ENCODE results near the gene ARHGAP9.
"Not testable (repeated sequence)": the region's sequence is repeated elsewhere in the genome, so short reads cannot be mapped to it uniquely, and the experiment has no call there.

ARHGAP9 gene

DNA sequence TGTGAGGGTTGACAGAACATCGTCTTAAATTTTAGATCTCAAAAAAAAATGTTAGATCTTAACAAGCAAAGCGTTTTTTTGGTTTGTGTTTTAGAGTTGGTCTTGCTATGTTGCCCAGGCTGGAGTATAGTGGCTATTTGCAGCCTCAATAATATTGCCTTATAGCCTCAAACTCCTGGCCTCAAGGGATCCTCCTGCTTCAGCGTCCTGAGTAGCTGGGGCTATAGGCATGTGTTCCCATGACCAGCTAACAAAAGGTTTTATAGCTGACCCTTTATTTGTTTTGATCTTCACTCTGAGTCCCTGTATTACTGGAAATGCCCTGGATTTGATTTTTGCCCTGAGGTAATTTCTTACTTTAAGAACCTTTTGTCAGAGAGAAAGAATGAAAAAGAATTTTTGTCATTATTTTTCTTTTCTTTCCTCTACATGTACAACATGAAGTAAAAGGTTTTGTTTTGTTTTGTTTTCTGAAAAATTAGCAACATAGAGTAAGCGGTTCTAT lies 39.9 kb downstream of the ARHGAP9 start:
- H3K9me3 Mint-ChIP-seq = peaks cover 5% of the 10 kb centered on the region
- H3K4me3 Mint-ChIP-seq = no peak overlapping the region
- DNase-seq (ENCODE audit: low spot score in 2 of 2) = no peak
- H3K27ac Mint-ChIP-seq (ENCODE audit: low read depth) = no peak overlapping the region
- H3K36me3 Mint-ChIP-seq (ENCODE audit: insufficient read depth) = no peaks in the 10 kb centered on the region
- no peak for ATAC-seq (replicated peaks; ENCODE audit: extremely low read depth, poor library complexity, severe bottlenecking)
- H3K27me3 Mint-ChIP-seq = peaks cover 16% of the 10 kb centered on the region
- peaks cover 7% of the 10 kb centered on the region for H3K4me1 Mint-ChIP-seq

DNA sequence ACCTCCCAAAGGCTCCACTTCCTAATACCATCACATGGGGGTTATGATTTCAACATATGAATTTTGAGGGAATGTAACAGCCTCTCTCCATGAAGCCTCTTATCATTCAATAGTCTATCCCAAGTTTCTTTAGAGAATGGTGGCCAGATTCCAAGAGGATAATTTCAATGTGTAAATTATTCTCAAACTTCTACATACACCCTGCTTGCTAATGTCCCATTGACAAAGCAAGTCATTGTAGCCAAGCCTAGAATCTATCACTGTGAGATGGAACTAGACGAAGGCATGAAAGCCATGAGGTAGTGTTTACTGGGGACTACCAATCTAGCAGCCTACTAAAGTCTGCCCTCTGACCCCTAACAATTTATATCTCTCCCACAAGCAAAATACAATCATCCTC lies 41.3 kb downstream of the ARHGAP9 start:
- DNase-seq (ENCODE audit: low spot score in 2 of 2) (no peak), ATAC-seq (replicated peaks; ENCODE audit: extremely low read depth, poor library complexity, severe bottlenecking) (no peak)
- no peak overlapping the region for H3K4me3 Mint-ChIP-seq
- H3K4me1 Mint-ChIP-seq = peaks cover 7% of the 10 kb centered on the region
- no peaks in the 10 kb centered on the region for H3K36me3 Mint-ChIP-seq (ENCODE audit: insufficient read depth)
- no peak overlapping the region for H3K27ac Mint-ChIP-seq (ENCODE audit: low read depth)
- H3K27me3 Mint-ChIP-seq = peaks cover 16% of the 10 kb centered on the region
- peaks cover 5% of the 10 kb centered on the region for H3K9me3 Mint-ChIP-seq

- no peak for ATAC-seq (replicated peaks; ENCODE audit: extremely low read depth, poor library complexity, severe bottlenecking)
- H3K9me3 Mint-ChIP-seq = no peaks in the 10 kb centered on the region
- H3K4me3 Mint-ChIP-seq = peak overlapping the region; percentile 12
- peak overlapping the region; percentile 79 for H3K27ac Mint-ChIP-seq (ENCODE audit: low read depth)
- peaks cover under 1% of the 10 kb centered on the region for H3K27me3 Mint-ChIP-seq
- peaks cover 18% of the 10 kb centered on the region for H3K4me1 Mint-ChIP-seq
- DNase-seq (ENCODE audit: low spot score in 2 of 2) = no peak
- peaks cover 7% of the 10 kb centered on the region for H3K36me3 Mint-ChIP-seq (ENCODE audit: insufficient read depth)
These were observed 44.4 kb downstream of the ARHGAP9 start for GRCh38 chr12:57435293-57435692.

DNA sequence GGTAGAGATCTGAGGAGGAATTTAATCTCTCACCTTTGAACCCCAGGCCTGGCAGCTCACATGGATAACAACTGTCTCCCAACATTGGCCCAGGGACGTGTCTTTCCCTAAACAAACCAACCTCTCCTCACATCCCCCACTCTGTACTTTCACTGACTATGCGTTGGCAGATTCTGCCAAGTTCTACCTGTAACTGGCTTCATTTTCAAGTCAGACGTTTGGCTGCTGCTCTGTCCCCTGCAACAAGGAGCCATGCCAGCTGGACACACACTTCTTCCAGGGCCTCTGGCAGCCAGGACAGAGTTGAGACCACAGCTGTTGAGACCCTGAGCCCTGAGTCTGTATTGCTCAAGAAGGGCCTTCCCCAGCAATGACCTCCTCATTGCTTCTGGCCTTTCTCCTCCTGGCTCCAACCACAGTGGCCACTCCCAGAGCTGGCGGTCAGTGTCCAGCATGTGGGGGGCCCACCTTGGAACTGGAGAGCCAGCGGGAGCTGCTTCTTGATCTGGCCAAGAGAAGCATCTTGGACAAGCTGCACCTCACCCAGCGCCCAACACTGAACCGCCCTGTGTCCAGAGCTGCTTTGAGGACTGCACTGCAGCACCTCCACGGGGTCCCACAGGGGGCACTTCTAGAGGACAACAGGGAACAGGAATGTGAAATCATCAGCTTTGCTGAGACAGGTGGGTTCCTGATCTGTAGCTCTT lies 45.0 kb downstream of the ARHGAP9 start, which contains the start of gene INHBC:
TSS of gene INHBC (plus strand) at position 268 of the 707 bp plus-strand sequence. CDS start at position 371, 103 bp downstream.
- DNase-seq (ENCODE audit: low spot score in 2 of 2) (no peak), ATAC-seq (replicated peaks; ENCODE audit: extremely low read depth, poor library complexity, severe bottlenecking) (no peak)
- Mint-ChIP-seq H3K4me1 (peaks cover 24% of the 10 kb centered on the region), H3K27me3 (no peaks in the 10 kb centered on the region), H3K9me3 (no peaks in the 10 kb centered on the region), H3K27ac (ENCODE audit: low read depth) (peak within 1 kb of the TSS; percentile 79), H3K4me3 (peak within 1 kb of the TSS; percentile 12), H3K36me3 (ENCODE audit: insufficient read depth) (peaks cover 10% of the 10 kb centered on the region)

DNA sequence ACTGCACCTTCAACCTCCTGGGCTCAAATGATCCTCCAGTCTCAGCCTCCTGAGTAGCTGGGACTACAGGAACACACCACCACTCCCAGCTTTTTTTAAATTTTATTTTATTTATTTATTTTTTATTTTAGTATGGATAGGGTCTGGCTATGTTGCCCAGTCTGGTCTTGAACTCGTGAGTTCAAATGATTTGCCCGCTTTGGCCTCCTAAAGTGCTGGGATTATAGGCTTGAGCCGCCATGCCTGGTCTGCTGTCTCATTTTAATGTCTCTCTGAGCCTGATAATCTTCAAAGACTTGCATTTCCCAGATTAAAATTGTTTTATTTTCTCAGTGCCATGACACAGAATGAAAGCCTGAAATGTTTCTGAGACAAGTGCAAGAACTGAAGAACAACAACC lies 46.3 kb downstream of the ARHGAP9 start:
- no peak overlapping the region for H3K4me3 Mint-ChIP-seq
- peaks cover 17% of the 10 kb centered on the region for H3K36me3 Mint-ChIP-seq (ENCODE audit: insufficient read depth)
- no peaks in the 10 kb centered on the region for H3K9me3 Mint-ChIP-seq
- H3K27me3 Mint-ChIP-seq = no peaks in the 10 kb centered on the region
- DNase-seq (ENCODE audit: low spot score in 2 of 2) (no peak), ATAC-seq (replicated peaks; ENCODE audit: extremely low read depth, poor library complexity, severe bottlenecking) (no peak)
- peaks cover 31% of the 10 kb centered on the region for H3K4me1 Mint-ChIP-seq
- H3K27ac Mint-ChIP-seq (ENCODE audit: low read depth) = no peak overlapping the region

GRCh38 chr12:57431654-57432188 lies 47.9 kb downstream of the ARHGAP9 start:
- ATAC-seq (replicated peaks; ENCODE audit: extremely low read depth, poor library complexity, severe bottlenecking) = no peak
- Mint-ChIP-seq H3K4me1 (peaks cover 42% of the 10 kb centered on the region), H3K4me3 (peak overlapping the region; percentile 88), H3K27me3 (no peaks in the 10 kb centered on the region), H3K27ac (ENCODE audit: low read depth) (peak overlapping the region; percentile 100), H3K36me3 (ENCODE audit: insufficient read depth) (peaks cover 19% of the 10 kb centered on the region), H3K9me3 (no peaks in the 10 kb centered on the region)
- no peak for DNase-seq (ENCODE audit: low spot score in 2 of 2)

DNA sequence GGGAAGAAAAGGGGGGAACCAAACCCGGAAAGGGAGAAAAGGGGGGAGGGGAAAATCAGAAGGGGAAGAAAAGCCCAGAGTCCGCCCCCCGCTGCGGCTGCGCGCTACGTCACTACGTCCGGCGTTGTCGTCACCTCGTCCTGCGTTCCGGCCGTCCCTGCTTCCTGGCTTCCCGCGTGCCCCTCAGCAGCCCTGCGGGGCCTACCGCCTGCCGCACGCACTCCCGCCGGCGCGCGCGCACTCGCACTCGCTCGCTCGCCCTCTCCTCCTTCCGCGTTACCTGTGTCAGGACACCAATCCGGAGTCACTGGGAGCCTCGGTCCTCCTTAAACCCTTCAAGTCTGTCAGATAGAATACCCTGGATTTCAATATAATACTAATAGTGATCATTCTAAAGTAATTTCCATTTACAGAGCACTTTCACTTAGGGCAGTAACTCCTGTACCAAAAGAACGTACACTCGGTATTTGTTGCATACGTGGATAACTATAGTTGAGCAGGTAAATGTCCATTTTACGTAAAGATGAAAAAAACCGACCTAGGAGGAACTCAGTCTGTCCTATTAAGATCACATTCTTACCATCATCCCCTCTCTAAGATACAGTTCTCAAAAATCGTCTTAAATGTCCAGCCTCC lies 48.6 kb downstream of the ARHGAP9 start, which contains the start of gene R3HDM2:
TSS of gene R3HDM2 (minus strand) at position 113 of the 636 bp plus-strand sequence. CDS start 120,615 bp downstream, outside the sequence.
- peak within 1 kb of the TSS; percentile 100 for H3K27ac Mint-ChIP-seq (ENCODE audit: low read depth)
- no peaks in the 10 kb centered on the region for H3K9me3 Mint-ChIP-seq
- DNase-seq (ENCODE audit: low spot score in 2 of 2) = peak; percentile 84 to 93
- H3K4me1 Mint-ChIP-seq = peaks cover 42% of the 10 kb centered on the region
- peak; percentile 94 for ATAC-seq (replicated peaks; ENCODE audit: extremely low read depth, poor library complexity, severe bottlenecking)
- no peaks in the 10 kb centered on the region for H3K27me3 Mint-ChIP-seq
- H3K4me3 Mint-ChIP-seq = peak within 1 kb of the TSS; percentile 88
- H3K36me3 Mint-ChIP-seq (ENCODE audit: insufficient read depth) = peaks cover 22% of the 10 kb centered on the region

GRCh38 chr12:57430112-57430930 lies 49.3 kb downstream of the ARHGAP9 start:
- Mint-ChIP-seq H3K27ac (ENCODE audit: low read depth) (peak overlapping the region; percentile 100), H3K27me3 (no peaks in the 10 kb centered on the region), H3K36me3 (ENCODE audit: insufficient read depth) (peaks cover 25% of the 10 kb centered on the region), H3K4me1 (peaks cover 43% of the 10 kb centered on the region), H3K9me3 (no peaks in the 10 kb centered on the region), H3K4me3 (peak overlapping the region; percentile 88)
- DNase-seq (ENCODE audit: low spot score in 2 of 2) = peak; percentile 23 to 36
- peak; percentile 59 for ATAC-seq (replicated peaks; ENCODE audit: extremely low read depth, poor library complexity, severe bottlenecking)

- Mint-ChIP-seq H3K4me1 (peaks cover 40% of the 10 kb centered on the region), H3K27me3 (no peaks in the 10 kb centered on the region), H3K9me3 (no peaks in the 10 kb centered on the region), H3K27ac (ENCODE audit: low read depth) (peak overlapping the region; percentile 100), H3K36me3 (ENCODE audit: insufficient read depth) (peaks cover 27% of the 10 kb centered on the region), H3K4me3 (peak overlapping the region; percentile 88)
- no peak for ATAC-seq (replicated peaks; ENCODE audit: extremely low read depth, poor library complexity, severe bottlenecking)
- DNase-seq (ENCODE audit: low spot score in 2 of 2) = no peak
These were observed 50.1 kb downstream of the ARHGAP9 start for GRCh38 chr12:57429473-57430111.

DNA sequence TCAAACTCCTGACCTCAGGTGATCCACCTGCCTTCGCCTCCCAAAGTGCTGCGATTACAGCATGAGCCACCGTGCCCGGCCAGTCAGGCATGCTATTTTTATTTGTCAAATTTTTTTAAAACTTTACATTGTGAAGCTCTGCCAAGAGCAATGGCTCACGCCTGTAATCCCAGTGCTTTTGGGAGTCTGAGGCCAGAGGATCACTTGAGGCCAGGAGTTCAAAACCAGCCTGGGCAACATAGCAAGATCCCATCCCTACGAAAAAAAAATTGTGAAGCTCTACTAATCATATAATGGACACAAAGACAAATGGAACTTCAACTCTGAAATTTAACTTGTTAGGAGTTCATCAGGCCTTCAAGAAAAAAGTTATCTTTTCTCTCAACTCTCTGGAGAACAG lies 50.7 kb downstream of the ARHGAP9 start:
- Mint-ChIP-seq H3K27ac (ENCODE audit: low read depth) (peak overlapping the region; percentile 100), H3K9me3 (no peaks in the 10 kb centered on the region), H3K36me3 (ENCODE audit: insufficient read depth) (peaks cover 32% of the 10 kb centered on the region), H3K27me3 (no peaks in the 10 kb centered on the region), H3K4me1 (peaks cover 45% of the 10 kb centered on the region), H3K4me3 (peak overlapping the region; percentile 88)
- DNase-seq (ENCODE audit: low spot score in 2 of 2) (no peak), ATAC-seq (replicated peaks; ENCODE audit: extremely low read depth, poor library complexity, severe bottlenecking) (no peak)

GRCh38 chr12:57426948-57427347 lies 52.7 kb downstream of the ARHGAP9 start:
- Mint-ChIP-seq H3K4me1 (peaks cover 45% of the 10 kb centered on the region), H3K36me3 (ENCODE audit: insufficient read depth) (peaks cover 43% of the 10 kb centered on the region)
- H3K4me3 Mint-ChIP-seq; DNase-seq (ENCODE audit: low spot score in 2 of 2); H3K27me3 Mint-ChIP-seq; H3K9me3 Mint-ChIP-seq; H3K27ac Mint-ChIP-seq (ENCODE audit: low read depth); ATAC-seq (replicated peaks; ENCODE audit: extremely low read depth, poor library complexity, severe bottlenecking): not testable (repeated sequence)

Measured in central memory CD8-positive, alpha-beta T cell (primary cell).